ENCODE data around the gene DPEP1. TPM values are rescaled to one million over a fixed set of nuclear protein-coding genes. Genes with fewer than 3 reads are reported as not detected.

The DPEP1 gene
- total RNA-seq, 3 donors from 2014 or later (not counting 1 experiment from before 2014, with no cell fraction given) = not detected

DNA sequence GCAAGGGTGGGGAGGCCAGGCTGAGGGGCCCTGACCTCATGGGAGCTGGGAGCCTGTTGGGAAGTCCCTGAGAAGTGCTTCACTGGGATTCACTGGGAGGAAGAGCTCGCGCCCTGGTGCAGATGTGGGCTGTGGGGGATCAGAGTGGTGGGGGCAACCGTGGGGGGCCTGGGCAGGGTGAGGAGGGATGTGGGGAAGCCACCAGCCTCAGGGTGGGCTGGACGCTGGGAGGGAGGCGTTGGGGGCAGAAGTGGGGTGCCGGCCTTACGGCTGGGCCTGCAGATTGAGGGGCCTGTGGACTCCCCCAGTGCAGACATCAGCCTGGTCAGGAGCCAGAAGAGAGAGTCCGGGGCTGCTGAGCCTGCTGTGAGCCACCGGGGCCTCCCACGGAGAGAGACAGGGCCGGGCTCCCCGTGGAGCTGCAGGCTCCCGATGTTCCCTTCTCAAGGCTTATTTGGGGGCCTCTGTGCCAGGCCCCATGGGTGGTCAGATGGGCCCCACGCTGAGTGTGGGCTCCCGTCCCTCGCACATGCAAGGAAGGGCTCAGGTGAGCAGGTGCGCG is 7.8 kb downstream of the DPEP1 start:
- H3K27me3 Mint-ChIP-seq (ENCODE audit: low read depth in 2 of 2) = peaks cover 7 to 22% of the 10 kb centered on the region in 2 donors
- intact Hi-C loops (cut with micrococcal nuclease) = no loop called here
- DNase-seq (no peak), ATAC-seq (no peak)
- H3K36me3 Mint-ChIP-seq = no peaks in the 10 kb centered on the region
- Histone ChIP-seq H3K36me3 (ENCODE audit: control insufficient read depth, insufficient read depth, low read length) (no peaks in the 10 kb centered on the region), H3K4me3 (ENCODE audit: low read length) (no peak overlapping the region), H3K27me3 (ENCODE audit: control insufficient read depth, insufficient read depth, low read length) (no peaks in the 10 kb centered on the region), H3K27ac (ENCODE audit: low read length) (no peak overlapping the region), H3K4me1 (ENCODE audit: control insufficient read depth, insufficient read depth, low read length) (peaks cover 12% of the 10 kb centered on the region), H3K9me3 (ENCODE audit: control insufficient read depth, insufficient read depth, low read length) (peaks cover 11% of the 10 kb centered on the region)
- no peak overlapping the region for H3K4me3 Mint-ChIP-seq
- H3K4me1 Mint-ChIP-seq = peaks cover 11% of the 10 kb centered on the region in 2 donors
- H3K9me3 Mint-ChIP-seq = peaks cover 2 to 3% of the 10 kb centered on the region in 2 donors
- H3K27ac Mint-ChIP-seq = no peak overlapping the region
- TF ChIP-seq, protein P1, sequence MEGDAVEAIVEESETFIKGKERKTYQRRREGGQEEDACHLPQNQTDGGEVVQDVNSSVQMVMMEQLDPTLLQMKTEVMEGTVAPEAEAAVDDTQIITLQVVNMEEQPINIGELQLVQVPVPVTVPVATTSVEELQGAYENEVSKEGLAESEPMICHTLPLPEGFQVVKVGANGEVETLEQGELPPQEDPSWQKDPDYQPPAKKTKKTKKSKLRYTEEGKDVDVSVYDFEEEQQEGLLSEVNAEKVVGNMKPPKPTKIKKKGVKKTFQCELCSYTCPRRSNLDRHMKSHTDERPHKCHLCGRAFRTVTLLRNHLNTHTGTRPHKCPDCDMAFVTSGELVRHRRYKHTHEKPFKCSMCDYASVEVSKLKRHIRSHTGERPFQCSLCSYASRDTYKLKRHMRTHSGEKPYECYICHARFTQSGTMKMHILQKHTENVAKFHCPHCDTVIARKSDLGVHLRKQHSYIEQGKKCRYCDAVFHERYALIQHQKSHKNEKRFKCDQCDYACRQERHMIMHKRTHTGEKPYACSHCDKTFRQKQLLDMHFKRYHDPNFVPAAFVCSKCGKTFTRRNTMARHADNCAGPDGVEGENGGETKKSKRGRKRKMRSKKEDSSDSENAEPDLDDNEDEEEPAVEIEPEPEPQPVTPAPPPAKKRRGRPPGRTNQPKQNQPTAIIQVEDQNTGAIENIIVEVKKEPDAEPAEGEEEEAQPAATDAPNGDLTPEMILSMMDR (IDR thresholded peaks at IDR 0.05) = no peak
- 88% methylated on average over 18 of the region's 18 CpGs for WGBS (ENCODE audit: insufficient coverage)

DNA sequence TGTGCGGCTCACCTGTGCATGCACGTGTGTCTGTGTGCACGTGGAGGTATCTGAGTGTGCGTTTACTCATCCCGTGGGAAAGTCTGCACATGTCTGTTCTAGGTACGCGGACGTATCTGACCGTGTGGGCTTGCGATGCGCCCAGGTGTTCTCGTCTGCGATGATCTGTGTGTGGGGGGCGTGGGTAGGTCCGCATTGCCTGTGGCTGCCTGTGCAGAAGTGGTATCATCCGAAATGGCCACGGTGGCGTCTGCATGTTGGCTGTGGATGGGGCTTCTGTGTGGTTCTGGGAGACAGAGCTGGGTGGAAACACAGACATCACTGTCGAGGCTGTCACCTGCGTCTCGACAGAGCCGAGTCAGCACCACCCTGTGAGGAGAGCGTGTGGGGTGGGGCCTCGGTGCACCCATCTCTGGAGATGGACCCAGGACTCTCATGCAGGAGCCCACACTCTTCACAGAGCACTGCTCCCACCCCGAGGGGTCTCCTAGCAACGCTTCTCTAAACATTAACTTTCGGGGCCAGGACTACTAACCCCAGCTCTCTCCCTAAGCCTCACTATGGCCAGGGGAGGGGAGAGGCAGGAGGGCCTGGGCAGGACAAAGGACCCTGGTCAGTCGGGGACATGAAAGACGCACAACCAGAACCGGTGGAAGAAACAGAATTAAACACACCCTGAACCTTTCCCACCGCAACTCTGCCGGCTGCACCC is 8.4 kb downstream of the DPEP1 start:
- TF ChIP-seq, protein P1 (IDR thresholded peaks at IDR 0.05) = no peak

DNA sequence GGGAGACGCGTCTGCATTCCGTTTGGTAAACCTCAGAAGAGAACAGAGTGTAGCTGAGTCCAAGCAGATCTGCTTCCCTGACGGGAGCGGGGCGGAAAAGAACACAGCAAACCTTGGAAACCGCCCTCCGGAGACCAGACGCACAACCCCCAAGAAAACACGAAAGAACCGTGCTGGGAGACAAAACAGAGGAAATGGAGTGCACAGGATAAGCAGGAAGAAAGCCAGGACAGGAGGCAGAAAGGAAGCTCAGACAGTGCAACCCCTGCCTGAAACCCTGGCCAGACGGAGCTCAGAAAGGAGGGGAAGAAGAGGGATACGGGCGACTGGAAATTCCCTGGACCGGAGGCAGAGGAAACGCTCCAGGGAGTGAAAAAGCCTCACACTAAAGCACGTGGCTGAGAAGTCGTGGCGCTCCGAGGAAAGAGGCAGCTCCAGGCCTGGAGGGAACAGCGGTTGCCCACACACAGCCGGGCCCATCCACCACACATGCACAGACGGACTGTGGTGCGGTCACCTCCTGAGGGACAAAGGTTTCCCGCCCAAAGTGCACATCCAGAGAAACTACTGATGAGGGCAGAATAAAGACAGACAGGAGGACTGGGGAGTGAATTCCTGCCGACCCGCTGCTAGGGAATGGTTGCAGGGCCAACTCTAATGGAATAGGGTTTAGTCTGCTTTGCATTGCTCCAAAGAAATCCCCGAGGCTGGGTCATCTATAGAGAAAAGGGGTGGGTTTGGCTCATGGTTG is 10.2 kb downstream of the DPEP1 start:
- Histone ChIP-seq H3K4me3 (ENCODE audit: low read length) (no peak overlapping the region), H3K4me1 (ENCODE audit: control insufficient read depth, insufficient read depth, low read length) (no peaks in the 10 kb centered on the region), H3K36me3 (ENCODE audit: control insufficient read depth, insufficient read depth, low read length) (no peaks in the 10 kb centered on the region), H3K27ac (ENCODE audit: low read length) (no peak overlapping the region), H3K27me3 (ENCODE audit: control insufficient read depth, insufficient read depth, low read length) (no peaks in the 10 kb centered on the region), H3K9me3 (ENCODE audit: control insufficient read depth, insufficient read depth, low read length) (no peaks in the 10 kb centered on the region)
- Mint-ChIP-seq H3K36me3 (no peaks in the 10 kb centered on the region), H3K9me3 (no peaks in the 10 kb centered on the region), H3K4me1 (no peaks in the 10 kb centered on the region), H3K27me3 (ENCODE audit: low read depth in 2 of 2) (peaks cover 7 to 22% of the 10 kb centered on the region in 2 donors), H3K27ac (no peak overlapping the region), H3K4me3 (no peak overlapping the region)
- intact Hi-C loops (cut with micrococcal nuclease) = no loop called here
- WGBS (ENCODE audit: insufficient coverage) = 73% methylated on average over 28 of the region's 28 CpGs
- ATAC-seq (no peak), DNase-seq (no peak)
- TF ChIP-seq, protein P1 (IDR thresholded peaks at IDR 0.05) = no peak

More for the DNA sequence above, 8.4 kb downstream of the DPEP1 start:
- Mint-ChIP-seq H3K9me3 (no peaks in the 10 kb centered on the region), H3K27me3 (ENCODE audit: low read depth in 2 of 2) (peaks cover 7 to 22% of the 10 kb centered on the region in 2 donors), H3K27ac (no peak overlapping the region), H3K4me3 (no peak overlapping the region), H3K36me3 (no peaks in the 10 kb centered on the region), H3K4me1 (peaks cover 4 to 5% of the 10 kb centered on the region in 2 donors)
- H3K27ac ChIP-seq (ENCODE audit: low read length) = no peak overlapping the region
- H3K36me3 ChIP-seq (ENCODE audit: control insufficient read depth, insufficient read depth, low read length) = no peaks in the 10 kb centered on the region
- no peaks in the 10 kb centered on the region for H3K27me3 ChIP-seq (ENCODE audit: control insufficient read depth, insufficient read depth, low read length)
- ATAC-seq = no peak
- no peak for DNase-seq
- intact Hi-C loops (cut with micrococcal nuclease) = no loop called here
- 93% methylated on average over 30 of the region's 32 CpGs for WGBS (ENCODE audit: insufficient coverage)
- no peak overlapping the region for H3K4me3 ChIP-seq (ENCODE audit: low read length)
- H3K9me3 ChIP-seq (ENCODE audit: control insufficient read depth, insufficient read depth, low read length) = peaks cover 5% of the 10 kb centered on the region
- H3K4me1 ChIP-seq (ENCODE audit: control insufficient read depth, insufficient read depth, low read length) = peaks cover 6% of the 10 kb centered on the region
